GM19468 (cell line): ENCODE results near the gene NT5DC1.
"Not testable (repeated sequence)": the region's sequence is repeated elsewhere in the genome, so short reads cannot be mapped to it uniquely, and the experiment has no call there.

ENCODE experiments used
- ATAC-seq: cut with Tn5 transposase; IDR thresholded peaks from one replicate; pipeline ENCODE4 v1.9.1; 2021; ENCODE audit warnings: mild to moderate bottlenecking, moderate library complexity, moderate number of reproducible peaks; ENCODE audit not compliant: unreplicated experiment; ENCODE audit errors: extremely low read depth

The NT5DC1 gene

GRCh38 chr6:116087437-116088027 lies 13.1 kb upstream of the NT5DC1 start:
- ATAC-seq = peak; percentile 96

GRCh38 chr6:116088946-116089345 lies 11.7 kb upstream of the NT5DC1 start:
- no peak for ATAC-seq

DNA sequence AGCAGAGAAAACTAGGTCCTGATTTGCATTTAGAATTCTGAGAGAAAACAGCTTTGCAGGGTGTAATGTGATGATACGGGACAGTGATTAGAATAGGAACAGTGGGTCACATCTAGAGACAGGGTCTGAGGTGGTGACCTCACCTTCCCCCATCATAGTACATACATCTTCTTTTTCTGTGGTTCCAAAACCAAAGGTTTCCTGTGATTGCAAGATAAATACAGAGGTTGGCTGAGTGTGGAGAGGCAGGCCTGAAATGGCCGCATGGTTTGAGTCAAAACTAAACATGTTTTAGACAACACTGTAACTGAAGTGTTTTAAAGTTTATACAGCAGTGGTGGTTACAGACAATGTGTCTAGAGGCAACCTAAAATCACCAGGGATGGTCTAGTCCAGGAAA lies 10.4 kb upstream of the NT5DC1 start:
- ATAC-seq = peak; percentile 66

DNA sequence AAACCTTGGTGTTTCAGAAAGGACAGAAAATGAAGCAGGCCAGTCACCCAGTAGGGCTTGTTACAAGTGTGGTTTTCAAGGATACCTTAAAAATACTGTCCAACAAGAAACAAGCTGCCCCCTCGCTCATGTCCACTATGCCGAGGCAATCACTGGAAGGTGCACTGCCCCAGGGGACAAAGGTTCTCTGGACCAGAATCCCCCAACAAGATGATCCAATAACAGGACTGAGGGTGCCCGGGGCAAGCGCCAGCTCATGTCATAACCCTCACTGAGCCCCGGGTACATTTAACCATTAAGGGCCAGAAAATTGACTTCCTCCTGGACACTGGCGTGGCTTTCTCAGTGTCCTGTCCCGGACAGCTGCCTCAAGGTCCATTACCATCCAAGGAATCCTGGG lies 6.6 kb upstream of the NT5DC1 start:
- no peak for ATAC-seq

DNA sequence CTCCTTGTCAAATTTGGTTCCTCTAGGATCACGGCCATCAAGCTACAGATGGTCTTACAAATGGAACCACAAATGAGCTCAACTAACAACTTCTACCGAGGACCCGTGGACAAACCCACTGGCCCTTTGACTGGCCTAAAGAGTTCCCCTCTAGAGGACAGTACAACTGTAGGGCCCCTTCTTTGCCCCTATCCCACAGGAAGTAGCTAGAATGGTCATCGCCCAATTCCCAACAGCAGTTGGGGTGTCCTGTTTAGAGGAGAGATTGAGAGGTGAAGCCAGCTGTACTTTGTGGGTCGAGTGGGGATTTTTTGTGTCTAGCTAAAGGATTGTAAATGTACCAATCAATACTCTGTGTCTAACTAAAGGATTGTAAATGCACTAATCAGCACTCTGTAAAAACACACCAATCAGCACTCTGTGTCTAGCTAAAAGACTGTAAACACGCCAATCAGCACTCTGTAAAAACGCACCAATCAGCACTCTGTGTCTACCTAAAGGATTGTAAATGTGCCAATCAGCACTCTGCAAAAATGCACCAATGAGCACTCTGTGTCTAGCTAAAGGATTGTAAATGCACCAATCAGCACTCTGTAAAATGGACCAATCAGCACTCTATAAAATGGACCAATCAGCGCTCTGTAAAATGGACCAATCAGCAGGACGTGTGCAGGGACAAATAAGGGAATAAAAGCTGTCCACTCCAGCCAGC lies 4.4 kb upstream of the NT5DC1 start:
- ATAC-seq = not testable (repeated sequence)

- ATAC-seq = no peak
Measured at GRCh38 chr6:116096979-116097816, 3.5 kb upstream of the NT5DC1 start.

DNA sequence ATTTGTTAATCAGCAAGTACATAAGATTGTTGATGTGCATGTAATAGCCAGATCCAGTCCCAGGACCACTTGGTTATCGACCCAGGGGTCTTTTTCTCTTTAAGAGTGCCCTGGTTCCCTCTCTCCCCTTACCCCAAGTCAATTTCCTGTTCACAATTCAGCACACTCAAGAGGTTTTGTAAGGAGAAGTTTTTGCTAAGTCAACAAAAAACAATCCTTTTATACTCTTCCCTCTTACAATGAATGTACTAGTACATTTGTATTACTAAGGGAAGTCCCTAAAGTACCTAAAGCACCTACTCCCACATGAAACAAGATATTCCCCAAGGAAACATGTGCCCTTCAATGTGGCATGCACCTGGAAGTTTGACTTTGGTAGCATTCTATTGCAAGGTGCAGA lies 1.6 kb upstream of the NT5DC1 start:
- no peak for ATAC-seq

DNA sequence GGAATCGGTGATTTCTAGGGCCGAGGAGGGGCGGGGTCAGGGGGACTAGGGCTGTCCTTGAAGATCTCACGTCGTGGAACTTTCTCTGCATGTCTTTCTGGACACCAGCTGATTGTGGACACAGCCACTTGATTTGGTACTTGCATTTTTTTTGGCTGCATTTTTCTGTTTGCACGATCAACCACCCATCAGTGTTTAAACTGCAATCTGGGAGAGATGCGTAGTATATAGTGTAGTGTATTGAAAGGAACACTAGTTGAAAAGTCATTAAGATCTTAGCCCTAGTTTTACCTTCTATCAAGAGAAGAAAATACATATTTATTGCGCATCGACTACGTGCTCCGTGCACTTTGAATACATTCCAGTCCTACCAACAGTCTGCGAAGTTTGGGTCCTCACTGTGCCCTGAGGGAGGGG lies 657 bp downstream of the NT5DC1 start:
- ATAC-seq = no peak

DNA sequence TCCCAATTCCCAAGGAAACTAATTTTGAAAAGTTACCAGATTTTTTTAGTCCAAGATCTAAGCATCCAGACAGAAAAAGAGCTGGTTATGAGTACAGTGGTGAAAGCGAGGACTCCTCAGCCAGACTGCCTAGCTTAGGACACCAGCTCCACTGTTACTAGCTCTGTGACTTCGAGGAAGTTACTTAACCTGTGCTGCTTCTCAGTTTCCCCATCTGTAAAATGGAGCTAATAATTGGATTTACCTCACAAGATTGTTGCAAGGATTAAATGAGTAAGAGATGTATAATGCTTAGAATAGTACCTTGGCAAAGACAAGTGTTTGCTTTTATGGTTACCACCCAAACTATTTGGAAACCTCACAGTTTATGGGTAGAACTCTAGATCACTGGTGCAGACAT lies 1.1 kb downstream of the NT5DC1 start:
- ATAC-seq = no peak

DNA sequence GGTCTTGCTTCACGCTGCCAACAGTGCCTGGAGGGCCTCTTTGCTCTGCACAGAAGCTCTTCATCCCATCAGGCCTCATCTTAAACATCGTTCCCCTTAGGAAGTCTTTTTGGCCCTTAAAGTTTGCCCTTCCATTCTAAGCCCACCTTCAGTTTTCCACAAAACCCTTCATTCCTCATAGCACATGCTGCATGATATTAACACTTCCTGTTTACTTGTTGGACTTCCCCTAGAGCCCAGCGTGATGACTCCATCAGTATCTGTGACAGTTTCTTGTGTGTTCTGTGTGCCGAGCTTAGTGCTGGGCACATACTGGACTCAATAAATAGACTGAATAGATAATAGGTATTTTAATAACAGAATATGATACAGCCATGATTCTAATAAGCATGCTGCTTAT lies 2.2 kb downstream of the NT5DC1 start:
- ATAC-seq = no peak

- no peak for ATAC-seq
Measured at GRCh38 chr6:116104636-116105035, 4.0 kb downstream of the NT5DC1 start.

DNA sequence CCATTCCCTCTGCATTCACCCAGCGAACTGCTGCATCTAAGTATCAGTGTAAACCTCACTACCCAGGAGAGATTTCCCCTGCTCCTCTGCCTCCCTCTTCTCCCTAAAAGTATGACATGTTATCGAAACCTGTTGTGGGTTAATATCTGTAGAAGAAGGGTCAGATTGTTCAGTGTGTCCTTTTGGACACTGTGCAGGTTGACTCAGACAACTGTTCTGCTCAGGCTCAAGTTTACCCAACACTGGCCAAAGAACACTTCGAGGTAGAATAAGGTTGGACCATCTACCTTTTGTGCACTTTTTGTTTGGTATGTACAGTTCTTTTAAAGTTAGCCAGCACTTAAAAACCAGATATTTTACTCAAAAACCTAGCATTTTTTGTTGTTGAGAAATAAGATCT lies 4.6 kb downstream of the NT5DC1 start:
- ATAC-seq = no peak

DNA sequence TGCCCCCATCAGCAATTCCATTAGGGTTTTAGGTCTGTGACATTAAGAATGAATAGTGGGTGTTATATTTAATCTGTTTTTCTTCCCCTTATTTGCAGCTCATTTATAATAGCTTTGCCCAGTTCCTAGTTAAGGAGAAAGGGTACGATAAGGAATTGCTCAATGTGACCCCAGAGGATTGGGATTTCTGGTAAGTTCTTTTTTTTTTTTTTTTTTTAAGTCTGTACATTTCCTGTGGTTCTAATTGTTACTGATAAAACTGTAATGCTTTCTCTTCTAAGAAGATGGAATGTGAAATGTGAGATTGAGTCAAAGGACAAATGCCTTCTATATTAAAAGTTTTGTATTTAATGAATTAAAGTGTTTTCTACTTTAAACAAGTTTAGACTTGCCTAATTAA lies 5.5 kb downstream of the NT5DC1 start:
- no peak for ATAC-seq

- no peak for ATAC-seq
Measured at GRCh38 chr6:116108836-116109235, 8.2 kb downstream of the NT5DC1 start.

GRCh38 chr6:116111552-116112528 lies 11.2 kb downstream of the NT5DC1 start:
- peak; percentile 47 for ATAC-seq

GRCh38 chr6:116113386-116113785 lies 12.7 kb downstream of the NT5DC1 start:
- no peak for ATAC-seq

GRCh38 chr6:116115781-116116180 lies 15.1 kb downstream of the NT5DC1 start:
- no peak for ATAC-seq

GRCh38 chr6:116118608-116119007 lies 18.0 kb downstream of the NT5DC1 start:
- no peak for ATAC-seq

DNA sequence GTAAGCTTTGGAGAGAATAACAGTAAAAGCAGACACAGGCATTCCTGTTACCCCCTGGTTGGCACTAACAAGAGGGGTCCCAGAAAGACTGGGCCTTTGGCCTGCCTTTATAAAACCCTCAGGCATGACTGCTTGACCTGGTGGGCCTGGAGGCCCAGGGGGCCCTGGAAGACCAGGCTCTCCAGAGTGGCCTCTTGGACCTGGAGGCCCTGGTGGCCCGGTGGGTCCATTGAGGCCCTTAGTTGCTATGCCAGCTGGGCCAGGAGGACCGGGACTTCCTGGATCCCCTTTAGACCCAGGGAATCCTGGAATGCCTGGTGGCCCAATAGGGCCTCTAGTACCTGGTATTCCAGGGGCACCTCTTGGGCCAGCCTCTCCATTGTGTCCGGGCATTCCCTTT lies 19.8 kb downstream of the NT5DC1 start:
- no peak for ATAC-seq

DNA sequence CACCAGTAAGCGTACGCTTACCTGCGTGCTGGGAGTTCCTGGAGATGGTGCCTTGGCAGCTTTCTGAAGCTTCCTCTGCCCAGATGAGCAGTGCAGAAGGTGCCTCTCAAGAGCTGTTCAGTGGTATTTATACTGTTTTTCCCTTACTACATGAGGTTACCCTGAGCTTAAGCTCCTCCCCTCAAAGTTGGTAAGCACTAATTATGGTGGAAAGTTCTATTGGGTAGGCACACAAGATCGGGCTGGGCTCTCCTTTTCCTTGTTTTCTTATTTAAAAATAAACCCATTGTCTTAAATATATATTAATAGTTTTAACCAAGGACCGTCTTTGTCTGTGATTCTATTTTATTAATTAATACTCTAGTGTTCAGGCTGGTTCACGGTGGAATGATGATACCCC lies 25.4 kb downstream of the NT5DC1 start, which contains the start of gene COL10A1:
TSS of gene COL10A1 (minus strand) at position 101 of the 400 bp plus-strand sequence. CDS start 640 bp downstream, outside the sequence.
- no peak for ATAC-seq
